Kidney (tissue), 14 donors: ENCODE measurements around the gene CNNM3. TPM values are rescaled to one million over a fixed set of nuclear protein-coding genes. Genes with fewer than 3 reads are reported as not detected.

Experiments
- DNase-seq, 5 donors: peaks; one replicate each; pipeline ENCODE4 v3.0.0-alpha.2; 2013 to 2020
- FAIRE-seq: peaks from 2 replicates; lab custom pipeline; 2012; peaks lifted over from hg19 to GRCh38; lab: Jason Lieb, UNC
- H3K27ac ChIP-seq, 2 donors: one replicate each; pipeline ENCODE4 v1.7.0; 2013; ENCODE audit warnings: low read depth in 2 of 2, low read length in 2 of 2, inconsistent platforms in 1 of 2
- H3K27me3 ChIP-seq: one replicate; pipeline ENCODE4 v1.7.1; 2013; ENCODE audit warnings: low read length, inconsistent platforms; ENCODE audit not compliant: control insufficient read depth, insufficient read depth
- H3K36me3 ChIP-seq, 3 donors: one replicate each; pipeline versions ENCODE4 v1.7.0 to v1.7.1; 2013; ENCODE audit warnings: low read length in 3 of 3, control low read depth in 1 of 3, inconsistent platforms in 1 of 3; ENCODE audit not compliant: insufficient read depth in 3 of 3, control insufficient read depth in 2 of 3
- H3K4me1 ChIP-seq, 3 donors: one replicate each; pipeline versions ENCODE4 v1.7.0 to v1.7.1; 2013; ENCODE audit warnings: low read length in 3 of 3, inconsistent platforms in 1 of 3, low read depth in 1 of 3; ENCODE audit not compliant: control insufficient read depth in 2 of 3, insufficient read depth in 2 of 3
- H3K4me3 ChIP-seq, 3 donors: one replicate each; pipeline versions ENCODE4 v1.7.0 to v1.8.1; 2013; ENCODE audit warnings: low read length in 3 of 3, control low read depth in 1 of 3, inconsistent platforms in 1 of 3
- H3K9ac ChIP-seq, 3 donors: one replicate each; pipeline versions ENCODE4 v1.7.0 to v1.7.1; 2013; ENCODE audit warnings: low read length in 3 of 3, control low read depth in 1 of 3, inconsistent platforms in 1 of 3
- H3K9me3 ChIP-seq, 3 donors: one replicate each; pipeline versions ENCODE4 v1.7.0 to v1.7.1; 2013; ENCODE audit warnings: low read length in 3 of 3, control low read depth in 1 of 3, inconsistent platforms in 1 of 3; ENCODE audit not compliant: control insufficient read depth in 2 of 3, insufficient read depth in 1 of 3
- intact Hi-C: fragments of 100-400 bp; cut with DNase I; formaldehyde crosslinking; loops from one replicate; pipeline ENCODE4 v1.11.1; 2022
- polyA plus RNA-seq: library from polyadenylated mRNA; stranded (reverse); fragments of 350-450 nt; fragmentation: Illumina TruSeq; extraction: RNeasy Lipid Tissue Mini Kit (QIAGEN cat#74804); gene quantifications from one replicate; pipeline ENCODE4 v1.2.3, GENCODE V29; 2014; ENCODE audit warnings: low read depth, low replicate concordance; ENCODE audit not compliant: insufficient read depth
- total RNA-seq: library from RNA; stranded (reverse); fragmentation: NEBNext Ultra II Directional; extraction: Animal tissue kit (Norgen Biotek cat#: 25700); gene quantifications from one replicate; pipeline ENCODE4 v1.2.1, GENCODE V29; 2021
- TF ChIP-seq, protein P1 (sequence below): IDR thresholded peaks from 3 replicates; pipeline ENCODE4 v1.5.1; 2012; ENCODE audit warnings: mild to moderate bottlenecking, moderate library complexity, borderline replicate concordance; ENCODE audit not compliant: insufficient read depth; ENCODE audit errors: extremely low read depth
- donor health status: control.
- donor health status: control.
- donor health status: control.
- donor health status: control.
- donor health status: control.
- donor health status: DM: yes; HTN: yes; CAD: no.
- donor health status: Normal renal cell carcinoma (clear cell type).

The CNNM3 gene
- total and polyA plus RNA-seq, 2 donors from 2014 or later: 6.9 to 26.1 TPM

DNA sequence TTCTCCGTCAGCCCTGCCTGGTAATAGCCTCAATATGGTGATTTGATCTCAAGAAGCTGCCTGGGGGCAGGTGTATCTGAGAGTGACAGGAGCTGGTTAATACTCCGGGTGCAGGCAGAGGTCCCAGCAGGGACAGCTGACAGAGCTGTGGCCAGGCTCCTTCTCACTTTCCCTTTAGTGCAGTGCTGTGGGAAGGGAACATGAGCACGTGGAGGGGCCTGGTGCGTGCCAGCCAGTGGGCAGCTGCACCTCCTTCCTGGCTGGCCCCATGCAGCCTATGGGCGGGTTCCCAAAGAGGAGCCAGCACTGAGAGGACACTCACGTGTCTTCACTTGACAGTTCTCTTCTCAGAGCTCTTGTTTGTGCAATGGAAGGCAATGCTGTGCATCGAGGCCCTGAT, 46.3 kb upstream of the CNNM3 start:
- H3K4me3 ChIP-seq: no peak overlapping the region
- no peak for FAIRE-seq
- no peak overlapping the region for H3K27ac ChIP-seq
- H3K4me1 ChIP-seq: peaks cover 0 to 4% (median 0%) of the 10 kb centered on the region in 3 donors
- no peak for DNase-seq
- intact Hi-C loops: no loop called here
- no peaks in the 10 kb centered on the region for H3K27me3 ChIP-seq
- no peak overlapping the region for H3K9ac ChIP-seq
- H3K36me3 ChIP-seq: no peaks in the 10 kb centered on the region
- TF ChIP-seq, protein P1, sequence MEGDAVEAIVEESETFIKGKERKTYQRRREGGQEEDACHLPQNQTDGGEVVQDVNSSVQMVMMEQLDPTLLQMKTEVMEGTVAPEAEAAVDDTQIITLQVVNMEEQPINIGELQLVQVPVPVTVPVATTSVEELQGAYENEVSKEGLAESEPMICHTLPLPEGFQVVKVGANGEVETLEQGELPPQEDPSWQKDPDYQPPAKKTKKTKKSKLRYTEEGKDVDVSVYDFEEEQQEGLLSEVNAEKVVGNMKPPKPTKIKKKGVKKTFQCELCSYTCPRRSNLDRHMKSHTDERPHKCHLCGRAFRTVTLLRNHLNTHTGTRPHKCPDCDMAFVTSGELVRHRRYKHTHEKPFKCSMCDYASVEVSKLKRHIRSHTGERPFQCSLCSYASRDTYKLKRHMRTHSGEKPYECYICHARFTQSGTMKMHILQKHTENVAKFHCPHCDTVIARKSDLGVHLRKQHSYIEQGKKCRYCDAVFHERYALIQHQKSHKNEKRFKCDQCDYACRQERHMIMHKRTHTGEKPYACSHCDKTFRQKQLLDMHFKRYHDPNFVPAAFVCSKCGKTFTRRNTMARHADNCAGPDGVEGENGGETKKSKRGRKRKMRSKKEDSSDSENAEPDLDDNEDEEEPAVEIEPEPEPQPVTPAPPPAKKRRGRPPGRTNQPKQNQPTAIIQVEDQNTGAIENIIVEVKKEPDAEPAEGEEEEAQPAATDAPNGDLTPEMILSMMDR: no peak
- no peaks in the 10 kb centered on the region for H3K9me3 ChIP-seq

DNA sequence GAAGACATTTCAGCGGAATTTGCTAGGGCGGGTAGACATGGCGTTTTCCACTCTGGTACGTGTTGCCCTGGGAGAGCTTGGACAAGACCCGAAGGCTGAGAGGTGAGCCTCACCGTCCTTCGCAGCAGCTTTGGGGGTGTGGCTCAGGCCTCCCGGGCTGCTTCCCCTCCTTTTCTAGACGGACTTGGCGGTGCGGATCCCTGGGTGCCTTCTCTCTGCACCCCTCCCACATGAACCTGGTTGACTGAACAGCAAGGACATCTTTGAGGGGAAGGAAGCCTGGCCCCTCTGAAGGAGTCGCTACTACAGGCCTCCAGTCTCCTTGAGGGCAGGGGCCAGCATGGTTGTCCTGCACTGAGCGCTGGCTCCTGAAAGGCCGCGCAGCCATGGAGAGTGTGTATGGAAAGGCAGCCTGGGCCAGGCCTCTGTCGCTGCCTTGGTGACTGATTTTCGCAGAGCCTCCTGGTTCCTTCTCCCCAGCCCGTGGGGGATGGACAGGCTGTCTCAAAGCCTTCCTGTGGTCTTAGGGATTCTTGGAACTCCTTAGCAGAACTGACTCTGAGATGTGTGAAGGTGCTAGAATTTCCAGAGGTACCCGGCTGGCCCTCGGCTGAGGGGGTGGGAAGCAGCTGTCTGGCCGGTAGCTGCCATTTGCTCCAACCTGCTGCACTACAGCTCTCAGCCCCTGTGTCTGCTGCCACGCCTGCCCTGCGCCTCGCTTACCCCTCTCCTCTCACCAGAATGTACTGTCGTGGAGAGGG, 45.4 kb upstream of the CNNM3 start:
- no peak overlapping the region for H3K27ac ChIP-seq
- FAIRE-seq (no peak), DNase-seq (peak in 1 of 5 donors; percentile 50)
- H3K4me1 ChIP-seq: peaks cover 0 to 4% (median 0%) of the 10 kb centered on the region in 3 donors
- H3K9me3 ChIP-seq: no peaks in the 10 kb centered on the region
- intact Hi-C loops: no loop called here
- H3K9ac ChIP-seq: no peak overlapping the region
- no peak overlapping the region for H3K4me3 ChIP-seq
- TF ChIP-seq, protein P1: no peak
- no peaks in the 10 kb centered on the region for H3K36me3 ChIP-seq
- no peaks in the 10 kb centered on the region for H3K27me3 ChIP-seq

DNA sequence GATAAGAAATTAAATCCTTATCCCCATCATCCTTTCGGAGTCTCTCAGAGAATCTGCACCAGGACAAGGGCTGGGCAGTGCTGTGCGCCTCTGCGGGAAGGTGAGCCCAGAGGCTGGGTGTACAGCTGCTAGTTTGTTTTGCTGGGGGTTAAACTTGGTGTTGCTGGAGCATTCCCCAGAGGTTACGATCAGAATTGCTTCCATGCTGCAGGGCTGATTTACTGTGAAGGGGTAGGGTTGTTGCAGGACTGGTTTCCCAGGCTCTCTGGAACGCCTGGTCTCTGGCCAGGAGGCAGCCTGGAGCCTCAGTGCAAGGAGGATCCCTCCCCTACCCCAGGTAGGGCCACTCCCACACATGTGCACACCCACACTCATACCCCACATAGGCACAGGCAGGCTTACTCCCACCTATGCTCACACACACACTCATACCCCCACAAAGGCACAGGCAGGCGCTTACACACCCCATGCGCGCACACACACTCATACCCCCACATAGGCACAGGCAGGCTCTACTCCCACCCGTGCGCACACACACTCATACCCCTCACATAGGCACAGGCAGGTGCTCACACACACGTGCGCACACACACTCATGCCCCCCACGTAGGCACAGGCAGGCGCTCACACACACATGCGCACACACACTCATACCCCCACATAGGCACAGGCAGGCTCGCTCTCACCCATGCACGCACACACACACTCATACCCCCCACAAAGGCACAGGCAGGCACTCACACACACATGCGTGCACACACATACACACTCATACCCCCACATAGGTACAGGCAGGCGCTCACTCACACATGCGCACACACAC, 44.1 kb upstream of the CNNM3 start:
- Histone ChIP-seq H3K27ac (no peak overlapping the region), H3K4me1 (peaks cover 0 to 4% (median 0%) of the 10 kb centered on the region in 3 donors), H3K9me3 (no peaks in the 10 kb centered on the region), H3K36me3 (no peaks in the 10 kb centered on the region), H3K9ac (no peak overlapping the region), H3K27me3 (no peaks in the 10 kb centered on the region), H3K4me3 (no peak overlapping the region)
- FAIRE-seq (no peak), DNase-seq (peak in 4 of 5 donors; percentile 57 to 65 (median 61))
- intact Hi-C loops: no loop called here
- TF ChIP-seq, protein P1: no peak
